Prostate gland (tissue), 2 donors: Measurements from ENCODE around the gene GRB7. TPM values are rescaled to one million over a fixed set of nuclear protein-coding genes. Genes with fewer than 3 reads are reported as not detected.
"Not testable (repeated sequence)": the region's sequence is repeated elsewhere in the genome, so short reads cannot be mapped to it uniquely, and the experiment has no call there.

Source experiments
- DNase-seq: peaks from one replicate; pipeline ENCODE4 v3.0.0-alpha.2; 2019; ENCODE audit warnings: low spot score
- H3K27ac ChIP-seq, 2 donors: fragments of 200-600 bp; sonication (generic); 2 replicates each; pipeline ENCODE4 v1.5.1; 2017 to 2019
- H3K27me3 ChIP-seq: fragments of 200-600 bp; sonication (generic); replicated peaks from 2 replicates; pipeline ENCODE4 v1.5.1; 2019; ENCODE audit not compliant: insufficient read depth
- H3K36me3 ChIP-seq, 2 donors: fragments of 200-600 bp; sonication (generic); 1 replicate in 1 of 2; 2 replicates in 1 of 2; pipeline versions ENCODE4 v1.5.1 to v1.8.1; 2017 to 2019
- H3K4me1 ChIP-seq: fragments of 200-600 bp; sonication (generic); replicated peaks from 2 replicates; pipeline ENCODE4 v1.5.1; 2019
- H3K4me3 ChIP-seq, 2 donors: fragments of 200-600 bp; sonication (generic); 2 replicates each; pipeline ENCODE4 v1.5.1; 2017 to 2019
- H3K9me3 ChIP-seq: fragments of 200-600 bp; sonication (generic); 2 replicates; pipeline ENCODE4 v1.5.1; 2017
- CTCF ChIP-seq, 4 experiments: fragments of 200-600 bp in 2 of 4; fragments of 450-650 bp in 2 of 4; sonication (generic) in 2 of 4; IDR thresholded peaks; 1 replicate in 3 of 4; 2 replicates in 1 of 4; pipeline ENCODE4 v1.5.1; 2016 to 2019; ENCODE audit warnings: antibody characterized with exemption in 4 of 4, mild to moderate bottlenecking in 2 of 4, moderate library complexity in 2 of 4
- POLR2A ChIP-seq: fragments of 450-650 bp; IDR thresholded peaks from one replicate; pipeline ENCODE4 v1.6.1; 2016; ENCODE audit warnings: antibody characterized with exemption, mild to moderate bottlenecking
- POLR2AphosphoS5 ChIP-seq: sonication (generic); formaldehyde crosslinking; IDR thresholded peaks from one replicate; pipeline ENCODE4 v1.6.1; 2017; ENCODE audit warnings: antibody characterized with exemption
- WGBS: methylation state at CpG from one replicate; pipeline ENCODE4 v1.1.5; 2018; 5-methylcytosine and 5-hydroxymethylcytosine counted together
- intact Hi-C: fragments of 100-400 bp; cut with DNase I; formaldehyde crosslinking; loops from one replicate; pipeline ENCODE4 v1.14.2; 2022
- total RNA-seq, 2 donors: library from RNA; depleted of rRNA; stranded (reverse); fragments of >200 nt; gene quantifications; one replicate each; pipeline ENCODE4 v1.1.0, GENCODE V29; 2016

GRB7 gene
- total RNA-seq, 2 donors from 2014 or later, result 25.7 to 32.6 TPM

GRCh38 chr17:39722104-39722503 lies 15.6 kb upstream of the GRB7 start:
- DNase-seq, result no peak
- intact Hi-C loops, result no loop called here
- Histone ChIP-seq H3K4me3 (no peak overlapping the region), H3K9me3 (no peaks in the 10 kb centered on the region), H3K36me3 (peaks cover 0 to 12% of the 10 kb centered on the region in 2 donors), H3K4me1 (no peaks in the 10 kb centered on the region), H3K27me3 (no peaks in the 10 kb centered on the region), H3K27ac (no peak overlapping the region)
- TF ChIP-seq POLR2AphosphoS5 (no peak), POLR2A (no peak), CTCF (IDR thresholded peaks at IDR 0.05) (no peak)
- WGBS, result 97% methylated on average over 6 of the region's 6 CpGs

- no peaks in the 10 kb centered on the region for H3K27me3 ChIP-seq
- 79% methylated on average over 34 of the region's 34 CpGs for WGBS
- H3K4me1 ChIP-seq, result no peaks in the 10 kb centered on the region
- no peaks in the 10 kb centered on the region for H3K9me3 ChIP-seq
- DNase-seq, result no peak
- H3K27ac ChIP-seq, result no peak overlapping the region
- H3K36me3 ChIP-seq, result peaks cover 0 to 22% of the 10 kb centered on the region in 2 donors
- TF ChIP-seq CTCF (IDR thresholded peaks at IDR 0.05), result no peak
- no peak for TF ChIP-seq POLR2A
- TF ChIP-seq POLR2AphosphoS5, result no peak
- H3K4me3 ChIP-seq, result no peak overlapping the region
- intact Hi-C loops, result no loop called here
These were observed 14.5 kb upstream of the GRB7 start for GRCh38 chr17:39722965-39723848.

- 92% methylated on average over 12 of the region's 13 CpGs for WGBS
- Histone ChIP-seq H3K4me3 (no peak overlapping the region), H3K9me3 (no peaks in the 10 kb centered on the region), H3K27ac (no peak overlapping the region), H3K36me3 (peaks cover 0 to 22% of the 10 kb centered on the region in 2 donors), H3K4me1 (no peaks in the 10 kb centered on the region), H3K27me3 (no peaks in the 10 kb centered on the region)
- TF ChIP-seq POLR2A (no peak), POLR2AphosphoS5 (no peak), CTCF (IDR thresholded peaks at IDR 0.05) (no peak)
- intact Hi-C loops, result no loop called here
- no peak for DNase-seq
These were observed 13.0 kb upstream of the GRB7 start for GRCh38 chr17:39724731-39725130.

GRCh38 chr17:39725923-39726322 lies 11.8 kb upstream of the GRB7 start:
- H3K4me3 ChIP-seq, H3K27me3 ChIP-seq, H3K27ac ChIP-seq, H3K4me1 ChIP-seq, DNase-seq, intact Hi-C loops, H3K9me3 ChIP-seq: not testable (repeated sequence)
- WGBS, result 96% methylated on average over 1 of the region's 1 CpG
- H3K36me3 ChIP-seq, result peaks cover 0 to 22% of the 10 kb centered on the region in 2 donors

- H3K36me3 ChIP-seq, result peaks cover 0 to 22% of the 10 kb centered on the region in 2 donors
- intact Hi-C loops, result no loop called here
- no peak overlapping the region for H3K27ac ChIP-seq
- 90% methylated on average over 9 of the region's 9 CpGs for WGBS
- no peaks in the 10 kb centered on the region for H3K27me3 ChIP-seq
- no peaks in the 10 kb centered on the region for H3K4me1 ChIP-seq
- DNase-seq, result no peak
- TF ChIP-seq POLR2AphosphoS5, result no peak
- TF ChIP-seq POLR2A, result no peak
- TF ChIP-seq CTCF (IDR thresholded peaks at IDR 0.05), result no peak
- no peak overlapping the region for H3K4me3 ChIP-seq
- H3K9me3 ChIP-seq, result no peaks in the 10 kb centered on the region
These were observed 11.1 kb upstream of the GRB7 start for GRCh38 chr17:39726617-39727016.
